ENCODE results near the gene ABCC1. TPM values are rescaled to one million over a fixed set of nuclear protein-coding genes. Genes with fewer than 3 reads are reported as not detected.

ABCC1 gene
- total and polyA plus RNA-seq, 2 of the 8 experiments (the other 6 are each of a cell fraction or from before 2014, with no cell fraction given) = 42.6 to 66.8 TPM

DNA sequence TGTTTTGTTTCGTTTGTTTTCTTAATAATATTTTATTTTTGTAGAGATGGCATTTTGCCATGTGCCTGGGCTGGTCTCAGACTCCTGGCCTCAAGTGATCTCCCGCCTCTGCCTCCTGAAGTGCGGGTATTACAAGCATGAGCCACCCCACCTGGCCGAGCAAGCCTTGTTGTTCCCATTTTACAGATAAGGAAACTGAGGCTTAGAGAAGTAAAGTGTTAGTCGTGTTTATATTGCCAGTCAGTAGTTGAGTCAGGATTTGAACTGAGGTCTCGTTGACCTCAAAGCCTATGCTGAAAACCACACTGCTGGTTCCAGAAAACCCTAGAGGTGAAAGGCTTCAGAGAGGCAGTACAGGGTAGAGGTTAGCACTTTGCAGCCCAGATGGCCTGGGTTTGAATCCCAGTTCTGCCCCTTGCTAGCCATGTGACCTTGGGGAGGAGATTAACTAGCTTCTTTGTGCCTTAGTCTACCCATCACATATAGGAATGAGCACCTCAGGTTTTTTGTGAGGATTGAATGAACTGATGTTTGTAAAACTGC is 171.8 kb downstream of the ABCC1 start (continued):
- TF ChIP-seq, protein P1, sequence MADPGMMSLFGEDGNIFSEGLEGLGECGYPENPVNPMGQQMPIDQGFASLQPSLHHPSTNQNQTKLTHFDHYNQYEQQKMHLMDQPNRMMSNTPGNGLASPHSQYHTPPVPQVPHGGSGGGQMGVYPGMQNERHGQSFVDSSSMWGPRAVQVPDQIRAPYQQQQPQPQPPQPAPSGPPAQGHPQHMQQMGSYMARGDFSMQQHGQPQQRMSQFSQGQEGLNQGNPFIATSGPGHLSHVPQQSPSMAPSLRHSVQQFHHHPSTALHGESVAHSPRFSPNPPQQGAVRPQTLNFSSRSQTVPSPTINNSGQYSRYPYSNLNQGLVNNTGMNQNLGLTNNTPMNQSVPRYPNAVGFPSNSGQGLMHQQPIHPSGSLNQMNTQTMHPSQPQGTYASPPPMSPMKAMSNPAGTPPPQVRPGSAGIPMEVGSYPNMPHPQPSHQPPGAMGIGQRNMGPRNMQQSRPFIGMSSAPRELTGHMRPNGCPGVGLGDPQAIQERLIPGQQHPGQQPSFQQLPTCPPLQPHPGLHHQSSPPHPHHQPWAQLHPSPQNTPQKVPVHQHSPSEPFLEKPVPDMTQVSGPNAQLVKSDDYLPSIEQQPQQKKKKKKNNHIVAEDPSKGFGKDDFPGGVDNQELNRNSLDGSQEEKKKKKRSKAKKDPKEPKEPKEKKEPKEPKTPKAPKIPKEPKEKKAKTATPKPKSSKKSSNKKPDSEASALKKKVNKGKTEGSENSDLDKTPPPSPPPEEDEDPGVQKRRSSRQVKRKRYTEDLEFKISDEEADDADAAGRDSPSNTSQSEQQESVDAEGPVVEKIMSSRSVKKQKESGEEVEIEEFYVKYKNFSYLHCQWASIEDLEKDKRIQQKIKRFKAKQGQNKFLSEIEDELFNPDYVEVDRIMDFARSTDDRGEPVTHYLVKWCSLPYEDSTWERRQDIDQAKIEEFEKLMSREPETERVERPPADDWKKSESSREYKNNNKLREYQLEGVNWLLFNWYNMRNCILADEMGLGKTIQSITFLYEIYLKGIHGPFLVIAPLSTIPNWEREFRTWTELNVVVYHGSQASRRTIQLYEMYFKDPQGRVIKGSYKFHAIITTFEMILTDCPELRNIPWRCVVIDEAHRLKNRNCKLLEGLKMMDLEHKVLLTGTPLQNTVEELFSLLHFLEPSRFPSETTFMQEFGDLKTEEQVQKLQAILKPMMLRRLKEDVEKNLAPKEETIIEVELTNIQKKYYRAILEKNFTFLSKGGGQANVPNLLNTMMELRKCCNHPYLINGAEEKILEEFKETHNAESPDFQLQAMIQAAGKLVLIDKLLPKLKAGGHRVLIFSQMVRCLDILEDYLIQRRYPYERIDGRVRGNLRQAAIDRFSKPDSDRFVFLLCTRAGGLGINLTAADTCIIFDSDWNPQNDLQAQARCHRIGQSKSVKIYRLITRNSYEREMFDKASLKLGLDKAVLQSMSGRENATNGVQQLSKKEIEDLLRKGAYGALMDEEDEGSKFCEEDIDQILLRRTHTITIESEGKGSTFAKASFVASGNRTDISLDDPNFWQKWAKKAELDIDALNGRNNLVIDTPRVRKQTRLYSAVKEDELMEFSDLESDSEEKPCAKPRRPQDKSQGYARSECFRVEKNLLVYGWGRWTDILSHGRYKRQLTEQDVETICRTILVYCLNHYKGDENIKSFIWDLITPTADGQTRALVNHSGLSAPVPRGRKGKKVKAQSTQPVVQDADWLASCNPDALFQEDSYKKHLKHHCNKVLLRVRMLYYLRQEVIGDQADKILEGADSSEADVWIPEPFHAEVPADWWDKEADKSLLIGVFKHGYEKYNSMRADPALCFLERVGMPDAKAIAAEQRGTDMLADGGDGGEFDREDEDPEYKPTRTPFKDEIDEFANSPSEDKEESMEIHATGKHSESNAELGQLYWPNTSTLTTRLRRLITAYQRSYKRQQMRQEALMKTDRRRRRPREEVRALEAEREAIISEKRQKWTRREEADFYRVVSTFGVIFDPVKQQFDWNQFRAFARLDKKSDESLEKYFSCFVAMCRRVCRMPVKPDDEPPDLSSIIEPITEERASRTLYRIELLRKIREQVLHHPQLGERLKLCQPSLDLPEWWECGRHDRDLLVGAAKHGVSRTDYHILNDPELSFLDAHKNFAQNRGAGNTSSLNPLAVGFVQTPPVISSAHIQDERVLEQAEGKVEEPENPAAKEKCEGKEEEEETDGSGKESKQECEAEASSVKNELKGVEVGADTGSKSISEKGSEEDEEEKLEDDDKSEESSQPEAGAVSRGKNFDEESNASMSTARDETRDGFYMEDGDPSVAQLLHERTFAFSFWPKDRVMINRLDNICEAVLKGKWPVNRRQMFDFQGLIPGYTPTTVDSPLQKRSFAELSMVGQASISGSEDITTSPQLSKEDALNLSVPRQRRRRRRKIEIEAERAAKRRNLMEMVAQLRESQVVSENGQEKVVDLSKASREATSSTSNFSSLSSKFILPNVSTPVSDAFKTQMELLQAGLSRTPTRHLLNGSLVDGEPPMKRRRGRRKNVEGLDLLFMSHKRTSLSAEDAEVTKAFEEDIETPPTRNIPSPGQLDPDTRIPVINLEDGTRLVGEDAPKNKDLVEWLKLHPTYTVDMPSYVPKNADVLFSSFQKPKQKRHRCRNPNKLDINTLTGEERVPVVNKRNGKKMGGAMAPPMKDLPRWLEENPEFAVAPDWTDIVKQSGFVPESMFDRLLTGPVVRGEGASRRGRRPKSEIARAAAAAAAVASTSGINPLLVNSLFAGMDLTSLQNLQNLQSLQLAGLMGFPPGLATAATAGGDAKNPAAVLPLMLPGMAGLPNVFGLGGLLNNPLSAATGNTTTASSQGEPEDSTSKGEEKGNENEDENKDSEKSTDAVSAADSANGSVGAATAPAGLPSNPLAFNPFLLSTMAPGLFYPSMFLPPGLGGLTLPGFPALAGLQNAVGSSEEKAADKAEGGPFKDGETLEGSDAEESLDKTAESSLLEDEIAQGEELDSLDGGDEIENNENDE (IDR thresholded peaks at IDR 0.05; ENCODE audit: insufficient replicate concordance, low read length) = no peak
- TF ChIP-seq, protein P2, sequence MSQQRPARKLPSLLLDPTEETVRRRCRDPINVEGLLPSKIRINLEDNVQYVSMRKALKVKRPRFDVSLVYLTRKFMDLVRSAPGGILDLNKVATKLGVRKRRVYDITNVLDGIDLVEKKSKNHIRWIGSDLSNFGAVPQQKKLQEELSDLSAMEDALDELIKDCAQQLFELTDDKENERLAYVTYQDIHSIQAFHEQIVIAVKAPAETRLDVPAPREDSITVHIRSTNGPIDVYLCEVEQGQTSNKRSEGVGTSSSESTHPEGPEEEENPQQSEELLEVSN (IDR thresholded peaks at IDR 0.05) = no peak
- TF ChIP-seq ASH2L (IDR thresholded peaks at IDR 0.05; ENCODE audit: low read length) (no peak), ATF3 (IDR thresholded peaks at IDR 0.05; ENCODE audit: insufficient read depth, low read depth, low read length) (no peak), SP4 (IDR thresholded peaks at IDR 0.05; ENCODE audit: low read length) (no peak), RXRA (IDR thresholded peaks at IDR 0.05; ENCODE audit: insufficient read depth, low read depth, low read length) (no peak), HDAC6 (IDR thresholded peaks at IDR 0.05; ENCODE audit: low read depth, low read length) (no peak)
